Fibroblast of villous mesenchyme (primary cell): ENCODE measurements around the gene SLC50A1. TPM values are rescaled to one million over a fixed set of nuclear protein-coding genes. Genes with fewer than 3 reads are reported as not detected.
"Not testable (repeated sequence)": the region's sequence is repeated elsewhere in the genome, so short reads cannot be mapped to it uniquely, and the experiment has no call there.

ENCODE experiments used
- DNase-seq: peaks from one replicate; pipeline ENCODE4 v3.0.0-alpha.2; 2010; ENCODE audit warnings: low read depth
- H3K4me3 ChIP-seq: 2 replicates; pipeline ENCODE4 v1.5.1; 2011; ENCODE audit warnings: low read depth, mild to moderate bottlenecking, low read length
- CTCF ChIP-seq: IDR thresholded peaks from 2 replicates; pipeline ENCODE4 v1.5.1; 2012; ENCODE audit warnings: low read depth, mild to moderate bottlenecking, low read length; ENCODE audit not compliant: insufficient read depth
- total RNA-seq: library from RNA; depleted of rRNA; stranded (reverse); fragments of >200 nt; gene quantifications from 2 replicates; pipeline ENCODE4 v1.2.3, GENCODE V29; 2012

SLC50A1 gene
- total RNA-seq, 1 donor: 58.7 TPM

- no peak for TF ChIP-seq CTCF
- DNase-seq: no peak
- no peak overlapping the region for H3K4me3 ChIP-seq
Measured at GRCh38 chr1:155158991-155159390, 23.3 kb downstream of the SLC50A1 start.

GRCh38 chr1:155160128-155160527, 24.5 kb downstream of the SLC50A1 start:
- H3K4me3 ChIP-seq: no peak overlapping the region
- DNase-seq: no peak
- TF ChIP-seq CTCF: no peak

GRCh38 chr1:155162631-155163030, 27.0 kb downstream of the SLC50A1 start:
- DNase-seq, H3K4me3 ChIP-seq: not testable (repeated sequence)

- not testable (repeated sequence) for H3K4me3 ChIP-seq, DNase-seq
Measured at GRCh38 chr1:155163785-155164184, 28.1 kb downstream of the SLC50A1 start.

- DNase-seq, H3K4me3 ChIP-seq: not testable (repeated sequence)
Measured at GRCh38 chr1:155164625-155165024, 29.0 kb downstream of the SLC50A1 start.

- TF ChIP-seq CTCF: no peak
- no peak overlapping the region for H3K4me3 ChIP-seq
- no peak for DNase-seq
Measured at GRCh38 chr1:155166051-155166470, 30.4 kb downstream of the SLC50A1 start.

- no peak for TF ChIP-seq CTCF
- no peak overlapping the region for H3K4me3 ChIP-seq
- DNase-seq: peak; percentile 39
Measured at GRCh38 chr1:155166471-155167165, 31.0 kb downstream of the SLC50A1 start.

GRCh38 chr1:155167166-155168104, 31.8 kb downstream of the SLC50A1 start:
- peak; percentile 90 for TF ChIP-seq CTCF
- peak; percentile 86 for DNase-seq
- no peak overlapping the region for H3K4me3 ChIP-seq

- DNase-seq, H3K4me3 ChIP-seq: not testable (repeated sequence)
Measured at GRCh38 chr1:155168105-155168445, 32.4 kb downstream of the SLC50A1 start.
